ENCODE results near the gene CXorf66.
"Not testable (repeated sequence)": the region's sequence is repeated elsewhere in the genome, so short reads cannot be mapped to it uniquely, and the experiment has no call there.

The CXorf66 gene

GRCh38 chrX:139921142-139921541 lies 44.2 kb downstream of the CXorf66 start:
- H3K27me3 ChIP-seq (ENCODE audit: control insufficient read depth, insufficient read depth, low read length); H3K4me3 ChIP-seq (ENCODE audit: low read length); H3K27ac ChIP-seq (ENCODE audit: low read depth, low read length); H3K4me1 ChIP-seq (ENCODE audit: control insufficient read depth, insufficient read depth, low read length); H3K9ac ChIP-seq (ENCODE audit: low read length); H3K36me3 ChIP-seq (ENCODE audit: control insufficient read depth, insufficient read depth, low read length): not testable (repeated sequence)

GRCh38 chrX:139920316-139920715 lies 45.0 kb downstream of the CXorf66 start:
- H3K36me3 ChIP-seq (ENCODE audit: control insufficient read depth, insufficient read depth, low read length), result no peaks in the 10 kb centered on the region
- H3K27me3 ChIP-seq (ENCODE audit: control insufficient read depth, insufficient read depth, low read length), result no peaks in the 10 kb centered on the region
- H3K4me3 ChIP-seq (ENCODE audit: low read length), result no peak overlapping the region
- H3K27ac ChIP-seq (ENCODE audit: low read depth, low read length), result no peak overlapping the region
- no peak overlapping the region for H3K9ac ChIP-seq (ENCODE audit: low read length)
- no peaks in the 10 kb centered on the region for H3K4me1 ChIP-seq (ENCODE audit: control insufficient read depth, insufficient read depth, low read length)

GRCh38 chrX:139914421-139914820 lies 50.9 kb downstream of the CXorf66 start:
- Histone ChIP-seq H3K27ac (ENCODE audit: low read depth, low read length) (no peak overlapping the region), H3K4me3 (ENCODE audit: low read length) (no peak overlapping the region), H3K4me1 (ENCODE audit: control insufficient read depth, insufficient read depth, low read length) (no peaks in the 10 kb centered on the region), H3K27me3 (ENCODE audit: control insufficient read depth, insufficient read depth, low read length) (no peaks in the 10 kb centered on the region), H3K9ac (ENCODE audit: low read length) (no peak overlapping the region), H3K36me3 (ENCODE audit: control insufficient read depth, insufficient read depth, low read length) (no peaks in the 10 kb centered on the region)

- no peak overlapping the region for H3K4me3 ChIP-seq (ENCODE audit: low read length)
- no peaks in the 10 kb centered on the region for H3K27me3 ChIP-seq (ENCODE audit: control insufficient read depth, insufficient read depth, low read length)
- H3K4me1 ChIP-seq (ENCODE audit: control insufficient read depth, insufficient read depth, low read length), result no peaks in the 10 kb centered on the region
- H3K36me3 ChIP-seq (ENCODE audit: control insufficient read depth, insufficient read depth, low read length), result no peaks in the 10 kb centered on the region
- no peak overlapping the region for H3K27ac ChIP-seq (ENCODE audit: low read depth, low read length)
- no peak overlapping the region for H3K9ac ChIP-seq (ENCODE audit: low read length)
Measured at GRCh38 chrX:139909712-139910111, 55.6 kb downstream of the CXorf66 start.

GRCh38 chrX:139907078-139907477 lies 58.2 kb downstream of the CXorf66 start:
- no peak overlapping the region for H3K4me3 ChIP-seq (ENCODE audit: low read length)
- no peak overlapping the region for H3K27ac ChIP-seq (ENCODE audit: low read depth, low read length)
- no peaks in the 10 kb centered on the region for H3K27me3 ChIP-seq (ENCODE audit: control insufficient read depth, insufficient read depth, low read length)
- no peaks in the 10 kb centered on the region for H3K36me3 ChIP-seq (ENCODE audit: control insufficient read depth, insufficient read depth, low read length)
- no peak overlapping the region for H3K9ac ChIP-seq (ENCODE audit: low read length)
- H3K4me1 ChIP-seq (ENCODE audit: control insufficient read depth, insufficient read depth, low read length), result no peaks in the 10 kb centered on the region

- Histone ChIP-seq H3K36me3 (ENCODE audit: control insufficient read depth, insufficient read depth, low read length) (no peaks in the 10 kb centered on the region), H3K4me3 (ENCODE audit: low read length) (no peak overlapping the region), H3K27ac (ENCODE audit: low read depth, low read length) (no peak overlapping the region), H3K27me3 (ENCODE audit: control insufficient read depth, insufficient read depth, low read length) (no peaks in the 10 kb centered on the region), H3K9ac (ENCODE audit: low read length) (no peak overlapping the region), H3K4me1 (ENCODE audit: control insufficient read depth, insufficient read depth, low read length) (no peaks in the 10 kb centered on the region)
Measured at GRCh38 chrX:139905743-139906142, 59.6 kb downstream of the CXorf66 start.
